Activated CD4-positive, alpha-beta T cell treated with anti-CD3 and anti-CD28 coated beads, Interleukin-2, amount 50 U/mL, for 1 hour (primary cell): ENCODE data around the gene PDHA1.

ENCODE experiments used
- DNase-seq: peaks from one replicate; pipeline ENCODE4 v3.0.0-alpha.2; 2020

The PDHA1 gene

DNA sequence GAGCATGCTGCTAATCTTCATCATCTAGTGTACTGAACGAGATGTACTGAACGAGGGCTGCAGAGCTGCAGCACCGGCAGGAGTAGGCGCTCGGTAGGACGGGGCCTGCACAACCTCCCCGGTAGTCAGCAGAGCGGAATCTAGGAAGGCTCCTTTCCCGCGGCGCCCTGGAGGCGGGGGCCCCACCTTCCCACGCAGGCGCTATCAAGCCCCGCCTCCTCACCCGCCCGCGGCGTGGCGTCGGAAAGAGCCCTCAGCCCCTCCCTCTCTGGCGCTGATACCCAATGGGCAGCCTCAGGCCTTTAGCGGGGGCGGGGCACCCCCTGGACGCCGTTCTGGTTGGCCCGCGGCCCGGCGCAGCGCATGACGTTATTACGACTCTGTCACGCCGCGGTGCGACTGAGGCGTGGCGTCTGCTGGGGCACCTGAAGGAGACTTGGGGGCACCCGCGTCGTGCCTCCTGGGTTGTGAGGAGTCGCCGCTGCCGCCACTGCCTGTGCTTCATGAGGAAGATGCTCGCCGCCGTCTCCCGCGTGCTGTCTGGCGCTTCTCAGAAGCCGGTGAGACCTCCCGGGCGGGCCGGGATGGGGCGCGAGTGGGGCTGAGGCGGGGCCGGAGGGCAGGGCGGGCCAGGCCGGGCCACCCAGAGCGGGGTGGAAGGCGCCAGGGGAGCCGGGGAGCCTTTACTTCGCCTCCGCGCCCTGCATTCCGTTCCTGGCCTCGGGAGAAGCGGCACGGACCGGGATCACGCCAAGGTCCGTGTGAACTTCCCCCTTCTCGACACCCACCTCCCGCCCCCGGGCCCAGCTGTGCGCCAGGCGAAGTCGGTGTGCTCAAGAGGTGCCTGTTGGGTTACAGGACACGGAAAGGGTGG, at the start of gene PDHA1:
Gene PDHA1, plus strand, starts transcription at position 393 of the 874 bp plus-strand sequence. Its CDS starts 111 bp downstream, at position 504.
- DNase-seq: peak; percentile 90

DNA sequence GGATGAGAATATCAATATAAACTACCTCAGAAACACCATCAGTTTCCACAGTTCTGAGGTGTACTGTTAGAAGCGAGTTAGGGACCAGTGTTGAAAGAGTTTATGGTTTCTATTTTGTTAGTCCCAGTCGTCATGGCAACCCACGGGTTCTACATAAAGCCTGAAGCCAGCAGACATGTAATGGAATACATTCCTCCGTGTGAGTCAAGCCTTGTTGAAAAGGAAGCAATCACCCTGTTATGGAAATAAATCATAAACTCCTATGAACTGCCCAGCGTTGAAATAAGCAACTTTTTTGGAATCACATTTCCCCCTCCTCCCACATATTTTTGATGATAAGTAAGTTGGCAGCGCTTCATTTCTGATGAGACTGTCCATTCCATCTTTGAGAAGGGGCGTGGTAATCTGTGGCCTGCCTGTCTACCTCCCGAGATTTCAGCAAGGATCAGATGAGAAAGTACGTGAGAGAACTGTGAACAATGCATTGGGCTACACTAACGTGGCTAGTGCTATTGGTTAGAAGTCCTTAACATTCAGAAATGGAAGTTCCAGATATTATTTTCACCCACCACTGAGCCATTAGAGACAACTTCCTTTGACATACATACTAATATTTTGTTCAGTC, 40.4 kb upstream of the PDHA1 start:
- no peak for DNase-seq

DNA sequence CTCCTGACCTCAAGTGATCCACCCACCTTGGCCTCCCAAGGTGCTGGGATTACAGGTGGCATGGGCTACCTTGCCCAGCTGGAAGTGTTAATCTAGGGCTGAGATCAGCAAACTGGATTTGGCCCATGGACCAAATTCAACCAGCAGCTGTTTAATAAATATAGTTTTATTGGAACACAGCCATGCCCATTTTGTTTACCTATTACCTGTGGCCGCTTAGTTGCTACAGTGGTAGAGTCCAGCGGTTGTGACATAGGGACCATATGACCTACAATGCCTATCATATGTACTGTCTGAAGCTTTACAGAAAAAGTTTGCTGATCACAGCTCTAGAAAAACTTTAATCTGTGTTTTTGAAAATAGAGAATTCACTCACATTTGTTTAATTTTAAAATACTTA, 17.2 kb upstream of the PDHA1 start:
- DNase-seq: no peak

DNA sequence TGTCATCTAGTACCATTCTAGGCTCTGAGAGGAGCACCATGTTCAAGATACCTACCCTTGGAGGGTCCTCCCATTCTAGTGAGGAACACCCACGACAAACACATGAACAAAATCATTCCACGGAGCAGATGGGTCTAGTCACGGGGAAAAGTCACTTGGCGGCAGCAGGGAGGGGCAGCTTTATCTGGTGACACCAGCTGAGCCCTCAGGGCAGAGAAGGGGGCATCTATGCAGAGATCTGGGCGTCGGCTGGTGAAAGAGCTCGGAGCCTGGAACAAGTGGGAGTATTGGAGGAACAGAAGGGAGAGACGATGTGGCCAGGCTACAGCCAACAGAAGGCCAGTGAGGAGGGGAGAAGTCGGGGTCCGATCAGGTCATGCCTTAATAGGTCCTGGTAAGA, 11.9 kb upstream of the PDHA1 start:
- no peak for DNase-seq

DNA sequence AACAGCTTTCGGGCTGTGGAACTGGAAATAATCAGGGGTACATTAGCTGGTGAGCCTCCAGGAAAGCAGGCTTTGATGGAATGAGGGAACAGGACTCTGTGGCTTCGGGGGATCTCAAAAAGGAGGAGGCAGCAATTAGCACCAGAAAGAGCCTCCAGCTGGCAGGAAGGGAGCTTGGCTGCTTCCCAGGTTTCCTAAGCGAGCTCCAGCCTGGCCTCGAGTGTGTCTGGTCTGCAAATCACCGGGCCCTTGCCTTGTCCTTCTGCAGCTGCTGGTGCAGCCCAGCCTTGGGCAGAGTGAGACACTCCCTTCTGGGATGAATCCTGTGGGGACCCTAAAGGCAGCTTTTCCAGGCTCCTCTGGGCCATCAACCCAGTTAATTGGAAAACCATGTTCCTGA, 10.7 kb upstream of the PDHA1 start:
- no peak for DNase-seq

DNA sequence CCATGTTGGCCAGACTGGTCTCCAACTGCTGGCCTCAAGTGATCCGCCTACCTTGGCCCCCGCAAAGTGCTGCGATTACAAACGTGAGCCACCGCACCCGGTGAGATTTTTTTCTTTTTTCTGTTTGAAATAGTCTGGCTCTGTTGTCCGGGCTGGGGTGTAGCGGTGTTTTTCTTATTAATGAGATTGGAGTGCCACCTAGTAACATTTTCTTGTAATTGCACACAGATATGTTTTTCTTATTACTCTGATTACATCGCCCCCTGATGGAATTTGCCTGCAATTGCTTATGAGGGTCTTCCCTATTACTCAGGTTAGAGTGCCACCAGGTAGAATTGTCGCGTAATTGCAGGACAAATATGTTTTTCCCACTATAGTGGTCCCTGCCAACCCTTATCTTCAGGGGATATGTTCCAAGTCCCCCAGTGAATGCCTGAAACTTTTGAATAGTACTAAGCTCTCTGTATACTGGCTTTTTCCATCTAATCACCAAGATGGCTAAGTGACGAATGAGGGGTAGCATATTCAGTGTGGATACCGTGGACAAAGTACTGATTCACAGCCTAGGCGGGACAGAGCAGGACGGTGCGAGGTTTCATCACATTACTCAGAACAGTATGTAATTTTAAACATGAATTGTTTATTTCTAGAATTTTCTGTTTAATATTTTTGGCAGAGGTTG, 8.6 kb upstream of the PDHA1 start:
- DNase-seq: no peak

DNA sequence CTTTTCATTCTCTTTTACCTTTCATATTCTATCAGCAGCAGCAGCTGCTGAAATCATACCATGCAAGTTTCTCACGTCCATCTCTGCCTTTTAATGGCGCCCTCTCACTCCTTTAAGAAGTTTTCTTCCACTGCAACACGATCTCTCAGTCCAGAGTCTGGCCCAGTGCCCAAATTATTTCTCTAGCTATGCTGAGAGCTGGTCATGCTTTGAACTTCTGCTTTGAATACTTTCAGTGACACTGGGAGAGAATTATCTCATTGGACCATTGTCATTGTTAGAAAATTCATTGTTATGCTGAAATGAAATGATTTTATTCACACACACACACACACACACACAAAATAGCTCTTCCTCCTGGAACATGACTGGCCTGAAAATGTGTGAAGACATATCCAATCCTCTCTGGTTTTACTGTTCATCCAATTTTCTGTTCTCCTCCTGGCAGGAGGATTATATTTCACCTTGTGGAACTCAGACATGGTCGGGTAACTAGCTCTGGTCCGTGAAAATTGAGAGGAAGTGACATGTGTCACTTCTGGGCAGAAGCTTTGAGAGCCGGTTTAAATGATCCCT, 1.3 kb upstream of the PDHA1 start:
- DNase-seq: no peak

DNA sequence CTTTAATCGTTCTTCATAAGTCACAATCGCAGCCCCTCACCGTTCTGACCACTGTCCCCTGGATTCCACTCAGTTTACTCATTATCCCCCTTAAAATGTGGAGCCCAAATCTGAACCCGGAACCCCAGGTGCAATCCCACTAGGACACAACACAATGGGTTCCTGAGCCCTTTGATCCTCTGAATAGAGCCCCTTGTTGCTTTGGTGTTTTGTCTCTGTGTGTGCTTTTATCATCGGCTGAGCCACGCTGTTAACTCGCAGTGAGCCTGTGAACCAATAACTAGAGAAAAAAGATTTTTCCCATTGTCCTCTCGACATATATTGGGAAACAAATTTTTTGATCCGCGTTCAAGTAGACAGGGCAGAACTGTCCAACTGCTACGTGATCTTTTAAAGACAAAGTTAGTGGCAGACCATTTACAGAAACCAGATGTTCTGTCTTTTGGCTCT, 617 bp upstream of the PDHA1 start:
- DNase-seq: no peak

DNA sequence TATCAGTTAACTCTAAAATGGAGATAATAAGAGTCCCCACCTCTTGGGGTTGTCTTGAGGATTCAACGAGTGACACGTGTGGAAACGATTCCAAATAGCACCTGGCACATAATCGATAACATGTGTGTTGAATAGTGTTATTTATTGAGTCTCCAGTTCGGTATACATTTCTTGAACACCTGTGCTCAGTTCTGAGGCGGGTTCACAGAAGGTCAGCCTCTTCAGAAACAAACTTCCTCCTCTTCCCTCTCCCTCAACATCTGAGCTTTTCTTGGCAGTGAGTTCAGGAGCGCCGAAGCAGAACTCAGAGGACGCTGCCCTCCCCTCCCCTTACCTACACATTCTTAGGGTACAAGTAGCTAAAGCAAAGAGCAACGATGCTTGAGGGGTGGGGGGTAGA, 934 bp downstream of the PDHA1 start:
- DNase-seq: no peak

DNA sequence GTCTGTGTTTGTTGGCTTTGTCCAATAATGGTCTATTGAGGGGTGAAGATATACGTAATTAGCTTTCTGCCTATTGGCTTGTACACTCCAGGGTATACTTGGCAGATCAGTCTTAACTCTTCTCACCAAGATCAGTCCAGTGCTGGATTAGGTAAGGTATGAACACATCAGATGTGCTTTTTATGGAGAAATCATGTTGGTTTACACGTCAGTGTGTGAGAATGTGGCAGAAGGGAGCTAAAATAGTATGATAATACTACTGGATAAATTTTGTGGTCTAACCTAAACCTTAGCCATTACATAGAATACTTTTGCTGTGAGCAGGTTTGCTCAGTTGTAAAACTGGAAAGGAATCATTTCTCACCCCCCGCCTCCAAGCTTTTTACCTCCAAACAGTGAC, 4.2 kb downstream of the PDHA1 start:
- no peak for DNase-seq

DNA sequence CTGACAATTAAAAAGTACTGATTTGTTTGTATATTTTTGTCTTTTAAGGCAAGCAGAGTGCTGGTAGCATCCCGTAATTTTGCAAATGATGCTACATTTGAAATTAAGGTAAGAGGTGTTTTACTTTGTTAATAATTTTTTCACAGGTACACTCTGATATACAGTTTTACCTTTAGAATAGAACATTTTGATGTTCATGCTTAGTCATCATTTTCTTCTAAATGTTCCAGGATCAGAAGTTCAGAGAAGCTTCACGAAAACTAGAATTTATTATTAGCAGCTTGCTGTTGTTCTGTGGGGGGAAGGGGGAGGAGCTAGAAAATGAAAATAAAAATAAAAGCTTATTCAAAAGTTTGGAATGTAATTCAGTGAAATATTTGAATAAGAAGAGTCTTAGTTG, 5.5 kb downstream of the PDHA1 start:
- no peak for DNase-seq

DNA sequence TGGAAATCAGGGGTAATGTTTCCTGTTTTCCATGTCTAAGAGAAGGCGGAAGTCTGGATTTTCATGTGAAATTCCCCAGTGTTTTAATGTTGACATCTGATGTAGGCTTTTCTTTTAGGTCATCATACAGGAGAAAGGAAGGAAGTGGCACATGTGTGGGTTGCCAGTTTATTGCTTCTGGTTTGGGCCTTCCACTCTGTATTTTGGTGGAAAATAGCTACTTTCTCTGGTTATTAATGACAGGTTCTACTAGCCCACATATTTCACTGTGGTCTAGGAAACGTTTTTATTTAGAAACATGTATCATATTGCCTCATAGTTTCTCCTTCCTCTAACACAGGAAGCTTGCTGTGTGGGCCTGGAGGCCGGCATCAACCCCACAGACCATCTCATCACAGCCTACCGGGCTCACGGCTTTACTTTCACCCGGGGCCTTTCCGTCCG, 7.2 kb downstream of the PDHA1 start:
- DNase-seq: no peak

DNA sequence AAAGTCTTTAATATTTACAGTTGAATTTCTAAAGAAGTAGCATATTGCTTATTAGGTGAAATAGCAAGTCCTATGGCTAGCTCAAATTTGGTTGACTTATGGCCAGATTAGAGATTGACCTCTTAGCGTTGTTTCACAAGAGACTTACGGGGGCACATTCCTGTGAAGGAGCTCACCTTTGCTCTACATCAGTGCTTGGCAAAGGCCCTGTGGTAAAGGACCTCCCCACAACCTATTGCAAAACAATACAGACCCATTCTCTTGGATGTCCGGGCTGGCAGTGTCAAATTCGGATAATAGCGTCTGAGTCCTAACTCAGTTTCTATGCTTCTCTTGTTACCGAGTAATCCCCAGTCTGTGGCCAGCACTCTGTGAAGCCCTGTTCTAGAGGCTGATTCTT, 10.9 kb downstream of the PDHA1 start:
- no peak for DNase-seq

DNA sequence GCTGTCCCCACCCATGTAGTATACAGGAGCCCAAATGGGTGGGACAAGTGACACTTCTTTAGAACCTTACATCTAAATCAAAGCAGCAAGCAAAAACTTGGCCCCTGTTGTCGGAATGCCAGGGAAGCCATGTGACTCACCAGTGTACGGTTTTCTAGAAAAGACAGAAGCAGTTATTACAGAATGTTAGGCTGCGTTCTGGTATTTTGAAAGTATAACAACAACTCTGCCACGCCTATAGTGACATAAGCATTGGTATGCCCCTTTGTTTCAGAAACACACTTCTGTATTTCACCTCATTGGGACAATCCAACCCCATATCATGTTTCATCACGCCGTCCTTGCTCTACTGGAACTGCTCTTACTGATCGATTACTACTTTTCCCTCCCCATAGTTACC, 14.8 kb downstream of the PDHA1 start:
- no peak for DNase-seq

DNA sequence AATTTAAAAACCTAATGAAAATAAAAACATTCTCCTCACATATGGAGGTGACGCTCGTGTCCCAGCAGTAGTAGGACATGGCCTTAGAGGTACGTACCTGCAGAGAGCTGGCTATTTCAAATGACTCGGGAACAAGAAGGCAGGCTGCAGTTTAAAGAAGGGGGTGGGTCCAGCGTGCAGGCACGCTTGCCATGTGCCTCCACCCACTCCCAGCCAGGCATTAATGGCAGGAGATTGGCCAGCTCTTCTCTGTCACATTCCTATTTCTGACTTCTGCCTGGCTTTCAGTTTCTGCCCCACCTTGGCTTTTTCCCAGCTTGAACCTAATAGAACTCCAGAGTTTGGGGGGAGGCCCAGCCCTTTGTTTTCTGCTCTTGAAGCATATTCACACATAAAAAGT, 17.2 kb downstream of the PDHA1 start:
- DNase-seq: no peak

DNA sequence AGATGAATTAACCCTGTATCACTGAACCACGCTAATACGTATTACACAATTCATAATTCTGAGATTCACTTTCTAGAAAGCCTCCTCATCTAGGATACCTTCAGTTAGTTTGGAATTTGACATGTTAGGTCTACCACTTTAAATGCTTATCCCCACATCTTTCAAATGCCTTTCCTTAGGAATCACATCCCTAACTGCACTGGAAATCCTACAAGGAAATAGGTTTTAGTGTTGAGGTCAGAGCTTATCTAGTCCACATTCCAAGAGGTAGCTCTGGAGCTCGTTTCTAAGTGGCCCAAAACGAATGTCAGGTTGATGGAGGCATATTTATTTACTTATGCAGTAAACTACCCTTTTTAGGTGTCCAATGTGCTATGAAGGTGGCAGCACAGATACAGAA, 18.0 kb downstream of the PDHA1 start:
- no peak for DNase-seq

DNA sequence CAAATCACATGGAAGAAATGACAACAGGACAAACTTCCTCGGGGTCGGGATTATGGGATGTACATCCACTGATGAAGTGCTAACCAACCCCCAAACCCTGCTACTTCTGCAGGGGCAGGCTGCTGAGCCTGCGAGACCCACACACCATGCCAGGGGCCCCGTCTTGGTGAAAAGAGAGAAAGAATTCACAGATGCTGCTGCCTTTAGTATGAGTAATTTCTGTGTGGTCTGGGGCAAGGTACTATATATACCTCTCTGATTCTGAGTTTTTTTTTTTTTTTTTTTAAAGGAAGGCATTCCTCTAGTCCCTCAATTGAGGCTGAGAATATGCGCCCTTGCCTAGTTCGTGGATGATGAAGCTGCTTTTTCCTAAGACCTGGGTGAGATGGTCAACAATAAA, 24.8 kb downstream of the PDHA1 start:
- DNase-seq: no peak

DNA sequence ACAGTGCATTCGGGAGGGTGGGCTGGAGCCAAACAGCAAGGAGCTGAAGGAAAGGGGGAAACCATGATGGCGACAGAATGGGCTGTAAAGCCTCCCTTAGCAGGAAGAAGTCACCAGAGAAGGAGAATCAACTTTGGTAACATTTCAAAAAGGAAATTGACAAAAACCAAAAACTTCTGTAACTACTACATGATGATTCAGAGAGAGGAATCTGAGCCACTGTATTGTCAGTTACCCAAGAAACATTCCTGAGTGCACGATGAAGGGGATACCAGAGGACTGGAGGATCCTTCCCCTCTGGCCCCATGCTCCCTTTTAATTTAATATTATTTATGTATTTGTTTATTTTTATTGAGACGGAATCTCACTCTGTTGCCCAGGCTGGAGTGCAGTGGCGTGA, 26.3 kb downstream of the PDHA1 start:
- DNase-seq: no peak

DNA sequence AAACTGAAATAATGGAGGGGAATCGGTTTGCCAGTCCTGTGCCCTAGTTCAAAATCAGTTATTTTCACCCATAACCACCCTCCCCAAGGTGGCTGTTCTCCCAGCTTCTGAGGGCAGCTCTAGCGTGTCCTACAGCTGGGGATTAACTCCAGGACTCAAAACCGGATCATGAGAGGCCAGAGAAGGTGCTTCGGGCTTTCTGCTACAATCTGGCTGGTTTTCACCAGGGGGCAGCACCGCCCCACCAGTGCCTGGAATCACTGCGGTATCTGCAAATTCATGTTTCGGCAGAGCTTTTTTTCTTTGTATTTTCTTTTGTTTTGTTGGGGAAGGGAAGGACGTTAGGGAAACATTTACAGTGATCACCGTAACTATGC, 28.4 kb downstream of the PDHA1 start:
- DNase-seq: peak; percentile 65

DNA sequence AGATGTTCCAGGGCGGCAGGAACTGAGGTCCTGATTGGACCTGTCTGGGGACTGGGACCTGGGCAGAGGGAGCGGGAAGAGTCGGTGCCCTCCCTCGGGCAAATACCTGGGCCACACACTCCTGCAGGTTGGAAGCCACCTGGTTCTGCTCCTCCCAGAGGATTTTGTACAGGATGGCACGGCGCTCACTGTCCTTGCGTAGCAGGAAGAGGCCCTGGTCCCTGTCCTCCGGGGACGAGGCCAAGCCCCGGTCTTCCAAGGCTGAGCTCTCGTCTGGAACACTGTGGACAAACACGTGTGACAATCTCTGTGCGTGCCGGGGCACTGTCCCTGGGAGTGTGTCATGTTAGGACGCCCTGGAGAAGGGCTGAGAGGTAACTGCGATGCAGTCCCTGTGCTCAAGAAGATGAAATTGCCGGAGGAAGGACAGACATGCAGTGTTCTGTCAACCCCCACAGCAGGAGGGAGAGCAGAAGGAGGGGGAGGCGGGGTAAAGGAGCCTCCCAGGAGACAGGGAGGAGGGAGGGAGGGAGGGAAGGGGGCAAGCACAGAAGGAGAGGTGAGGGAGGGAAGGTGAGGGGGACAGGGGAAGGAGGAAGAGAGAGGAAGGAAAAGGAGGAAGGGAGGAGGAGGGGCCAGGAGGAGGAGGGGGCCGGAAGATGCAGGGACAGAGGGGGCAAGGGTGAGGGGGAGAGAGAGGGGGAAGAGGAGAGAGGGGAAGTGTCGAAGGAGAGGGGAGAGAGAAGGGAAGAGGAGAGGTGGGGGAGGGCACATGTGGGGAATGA, 29.0 kb downstream of the PDHA1 start:
- no peak for DNase-seq

DNA sequence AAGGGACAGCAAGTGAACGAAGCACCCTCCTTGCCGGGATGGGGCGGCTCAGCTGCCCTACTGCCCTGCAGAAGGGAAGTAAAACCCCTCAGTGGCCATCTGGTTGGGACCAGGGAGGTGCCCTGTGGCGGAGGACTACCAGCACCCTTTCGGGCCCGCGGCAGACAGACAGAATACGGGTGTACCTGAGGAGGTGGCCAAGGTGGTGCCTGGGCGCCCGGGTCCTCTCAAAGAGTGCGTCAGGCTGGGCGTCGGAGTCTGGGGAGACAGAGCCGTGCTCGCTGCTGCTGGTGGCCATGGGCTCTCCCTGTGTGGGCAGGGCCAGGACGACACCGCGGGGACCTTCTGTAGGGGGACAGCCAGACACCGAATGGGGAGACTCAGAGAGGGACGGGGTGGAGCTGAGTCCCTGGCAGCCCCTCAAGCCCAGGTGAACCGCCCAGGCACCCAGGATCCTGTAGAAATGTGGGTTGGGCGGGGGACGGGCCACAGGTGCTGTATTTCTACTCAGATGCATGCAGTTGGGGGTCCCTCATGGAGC, 29.7 kb downstream of the PDHA1 start:
- no peak for DNase-seq

DNA sequence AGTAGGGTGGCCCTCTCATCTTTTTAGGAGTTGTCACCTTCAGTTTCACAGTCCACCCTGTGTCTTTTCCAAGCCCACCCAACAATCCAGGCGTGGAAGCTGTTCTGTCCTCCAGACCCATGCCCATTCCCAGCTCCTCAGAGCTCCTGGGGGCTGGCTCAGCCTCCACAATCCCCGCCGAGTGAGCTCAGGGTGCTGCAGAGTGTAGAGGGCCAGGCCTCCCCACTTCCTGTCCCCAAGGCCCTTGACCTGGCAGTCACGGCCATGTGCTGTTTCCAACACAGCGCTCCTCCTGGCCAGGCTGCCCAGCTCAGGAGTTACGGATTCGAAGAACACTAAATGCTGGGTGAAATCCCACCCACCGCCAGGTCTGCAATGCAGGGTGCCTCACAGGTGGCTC, 31.8 kb downstream of the PDHA1 start:
- no peak for DNase-seq
